ENCODE results near the gene AZGP1.

DNA sequence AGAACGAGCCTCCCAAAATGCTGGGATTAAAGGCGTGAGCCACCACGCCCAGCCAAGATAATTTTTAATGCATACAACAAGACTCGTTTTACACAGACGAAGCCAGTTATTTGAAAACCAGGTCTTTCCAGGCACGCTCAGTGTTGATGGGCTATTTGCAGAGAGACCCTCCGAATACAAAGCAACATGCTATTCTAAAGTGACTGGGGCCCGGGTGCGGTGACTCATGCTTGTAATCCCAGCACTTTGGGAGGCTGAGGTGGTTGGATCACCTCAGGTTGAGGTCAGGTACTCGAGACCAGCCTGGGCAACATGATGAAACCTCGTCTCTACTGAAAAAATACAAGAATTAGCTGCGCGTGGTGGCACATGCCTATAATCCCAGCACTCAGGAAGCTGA, 795 bp upstream of the AZGP1 start:
- no peak for TF ChIP-seq YY1 (IDR thresholded peaks at IDR 0.05; ENCODE audit: insufficient read depth, insufficient read length)
- TF ChIP-seq ZNF274 (IDR thresholded peaks at IDR 0.05; ENCODE audit: low read depth, low read length): no peak
- no peak for TF ChIP-seq SUZ12 (IDR thresholded peaks at IDR 0.05; ENCODE audit: extremely low read depth, insufficient read depth, insufficient read length)
